A549 (cell line): ENCODE results near the gene UBE2O. TPM values are rescaled to one million over a fixed set of nuclear protein-coding genes. Genes with fewer than 3 reads are reported as not detected.

Experiments
- ATAC-seq, 2 experiments: fragments of 200-7000 bp in 1 of 2; fragments of >200 bp in 1 of 2; cut with Nextera tagmentation in 1 of 2; cut with Tn5 transposase in 1 of 2; 3 replicates each; pipeline versions ENCODE4 v1.8.0 to v1.9.1; 2018 to 2020; ENCODE audit warnings: mild to moderate bottlenecking in 1 of 2, moderate library complexity in 1 of 2
- CTCF ChIA-PET: fragments of 300-600 bp; sonication (Branson Sonifier 250); formaldehyde crosslinking; extraction: SDS; loops from one replicate; lab custom pipeline; 2021; ENCODE audit warnings: antibody characterized with exemption, inconsistent platforms; lab: Yijun Ruan, JAX
- POLR2A ChIA-PET: fragments of 350-600 bp; formaldehyde crosslinking; extraction: SDS; loops from one replicate; lab custom pipeline; 2021; ENCODE audit warnings: antibody characterized with exemption, inconsistent platforms; lab: Yijun Ruan, JAX
- DNase-seq, 2 experiments: peaks; one replicate each; pipeline versions ENCODE4 v3.0.0 to v3.0.0-alpha.2; 2011 to 2016; ENCODE audit warnings: low read depth in 1 of 2, low spot score in 1 of 2
- FAIRE-seq: peaks from 2 replicates; lab custom pipeline; 2011; peaks lifted over from hg19 to GRCh38; lab: Jason Lieb, UNC
- H3K27ac ChIP-seq, 2 experiments: fragments of >200 bp; sonication (Bioruptor Twin); formaldehyde crosslinking; 3 replicates each; pipeline ENCODE4 v1.5.1; 2016 to 2017
- H3K4me1 ChIP-seq: fragments of >200 bp; sonication (Bioruptor Twin); formaldehyde crosslinking; 3 replicates; pipeline ENCODE4 v1.6.1; 2016
- H3K4me2 ChIP-seq: fragments of >200 bp; sonication (Bioruptor Twin); formaldehyde crosslinking; 3 replicates; pipeline ENCODE4 v1.6.1; 2016
- H3K4me3 ChIP-seq: fragments of >200 bp; sonication (Bioruptor Twin); formaldehyde crosslinking; 3 replicates; pipeline ENCODE4 v1.5.1; 2016
- H3K9me3 ChIP-seq: fragments of >200 bp; sonication (Bioruptor Twin); formaldehyde crosslinking; 3 replicates; pipeline ENCODE4 v1.6.1; 2016
- BHLHE40 ChIP-seq: IDR thresholded peaks from 2 replicates; pipeline ENCODE4 v1.6.1; 2012; ENCODE audit warnings: low read depth, low read length, inconsistent platforms
- CHD2 ChIP-seq: fragments of 150-350 bp; IDR thresholded peaks from 2 replicates; pipeline ENCODE4 v1.6.1; 2014; ENCODE audit warnings: low read length; ENCODE audit not compliant: partially characterized antibody
- E2F6 ChIP-seq: IDR thresholded peaks from 2 replicates; pipeline ENCODE4 v1.6.1; 2012; ENCODE audit warnings: low read depth, borderline replicate concordance
- EP300 ChIP-seq, 2 experiments: fragments of >200 bp; sonication (Bioruptor Twin); formaldehyde crosslinking; IDR thresholded peaks; 2 replicates in 1 of 2; 3 replicates in 1 of 2; pipeline ENCODE4 v1.6.1; 2016 to 2017
- FOXS1 ChIP-seq: fragments of 250-450 bp; sonication (Bioruptor Pico); IDR thresholded peaks from 2 replicates; pipeline ENCODE4 v1.5.0; 2020; ENCODE audit warnings: mild to moderate bottlenecking, moderate library complexity
- HOXA7 ChIP-seq: fragments of 250-450 bp; sonication (Bioruptor Pico); IDR thresholded peaks from 2 replicates; pipeline ENCODE4 v1.5.0; 2020; ENCODE audit warnings: mild to moderate bottlenecking, moderate library complexity
- HOXB5 ChIP-seq: fragments of 250-450 bp; sonication (Bioruptor Pico); IDR thresholded peaks from 2 replicates; pipeline ENCODE4 v1.5.0; 2020; ENCODE audit warnings: mild to moderate bottlenecking, moderate library complexity
- JUNB ChIP-seq: fragments of >200 bp; sonication (Bioruptor Twin); formaldehyde crosslinking; IDR thresholded peaks from 2 replicates; pipeline ENCODE4 v1.6.1; 2016
- KDM5A ChIP-seq: fragments of 200-600 bp; sonication (generic); IDR thresholded peaks from 2 replicates; pipeline ENCODE4 v1.6.1; 2016; ENCODE audit warnings: antibody characterized with exemption, mild to moderate bottlenecking
- PHF8 ChIP-seq: fragments of 200-600 bp; sonication (generic); IDR thresholded peaks from 2 replicates; pipeline ENCODE4 v1.6.1; 2016; ENCODE audit warnings: low read depth, mild to moderate bottlenecking, antibody characterized with exemption, moderate library complexity, borderline replicate concordance
- POLR2A ChIP-seq: IDR thresholded peaks from 2 replicates; pipeline ENCODE4 v1.6.1; 2012; ENCODE audit warnings: mild to moderate bottlenecking, low read length
- RFX5 ChIP-seq: fragments of 450-650 bp; IDR thresholded peaks from 2 replicates; pipeline ENCODE4 v1.7.1; 2014; ENCODE audit warnings: antibody characterized with exemption, mild to moderate bottlenecking, moderate library complexity
- RNF2 ChIP-seq: fragments of 200-600 bp; sonication (generic); IDR thresholded peaks from 2 replicates; pipeline ENCODE4 v1.6.1; 2016; ENCODE audit warnings: low read depth, mild to moderate bottlenecking, antibody characterized with exemption, moderate library complexity, borderline replicate concordance
- WGBS: methylation state at CpG from one replicate; pipeline ENCODE4 v1.1.6; 2017; ENCODE audit errors: missing lambda C conversion rate; 5-methylcytosine and 5-hydroxymethylcytosine counted together
- polyA plus RNA-seq, 4 experiments: library from polyadenylated mRNA; depleted of rRNA in 3 of 4; stranded (reverse); fragments of >200 nt; fragmentation: RNase III in 1 of 4; extraction: RNeasy Plus Mini Kit Qiagen cat#74134 plus additional on column Dnase treatment in 1 of 4; gene quantifications; 2 replicates in 3 of 4; 3 replicates in 1 of 4; pipeline ENCODE4 v1.2.3, GENCODE V29; 2011 to 2017
- TF ChIP-seq, protein P1 (sequence below): fragments of >200 bp; sonication (Bioruptor Twin); formaldehyde crosslinking; IDR thresholded peaks from 3 replicates; pipeline ENCODE4 v1.5.1; 2016
- TF ChIP-seq, protein P2 (sequence below): IDR thresholded peaks from 2 replicates; pipeline ENCODE4 v1.6.1; 2012

Gene UBE2O
- polyA plus RNA-seq, 2 of the 4 experiments (the other 2 are of a cell fraction) = 22.0 to 25.7 TPM

DNA sequence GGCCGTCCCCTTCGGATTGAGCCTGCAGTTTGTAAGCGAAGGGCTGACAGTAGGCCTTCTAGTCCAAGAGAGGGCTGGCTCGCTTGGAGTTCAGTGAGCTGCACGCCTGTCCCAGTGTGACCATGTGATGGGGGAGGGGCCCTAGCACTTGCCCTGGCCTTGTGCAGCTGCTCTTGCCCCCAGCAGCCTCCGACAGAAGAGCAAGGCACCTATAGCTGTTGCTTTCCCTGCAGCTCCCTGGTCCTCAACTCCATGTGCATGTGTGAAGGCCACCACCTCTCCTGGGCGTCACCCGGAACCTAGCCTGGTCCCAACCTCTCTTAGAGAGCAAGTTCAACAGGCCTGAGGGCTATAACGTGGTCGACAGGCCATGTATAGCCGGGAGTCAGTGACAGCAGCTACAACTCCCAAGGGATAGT, 62.9 kb downstream of the UBE2O start:
- CTCF ChIA-PET = interaction anchor here (0.7 to 43.2 kb wide), 8 partner anchors 4 to 485 kb away, joined by 3 to 1094 read pairs (median 128); partner anchors contain the start of genes PRPSAP1, QRICH2 and SPHK1
- WGBS = 87% methylated on average over 11 of the region's 11 CpGs
- no peak overlapping the region for H3K4me2 ChIP-seq
- no peak for DNase-seq
- no peak overlapping the region for H3K27ac ChIP-seq
- no peak for FAIRE-seq
- no peak for ATAC-seq
- no peak overlapping the region for H3K4me3 ChIP-seq
- TF ChIP-seq, protein P1, sequence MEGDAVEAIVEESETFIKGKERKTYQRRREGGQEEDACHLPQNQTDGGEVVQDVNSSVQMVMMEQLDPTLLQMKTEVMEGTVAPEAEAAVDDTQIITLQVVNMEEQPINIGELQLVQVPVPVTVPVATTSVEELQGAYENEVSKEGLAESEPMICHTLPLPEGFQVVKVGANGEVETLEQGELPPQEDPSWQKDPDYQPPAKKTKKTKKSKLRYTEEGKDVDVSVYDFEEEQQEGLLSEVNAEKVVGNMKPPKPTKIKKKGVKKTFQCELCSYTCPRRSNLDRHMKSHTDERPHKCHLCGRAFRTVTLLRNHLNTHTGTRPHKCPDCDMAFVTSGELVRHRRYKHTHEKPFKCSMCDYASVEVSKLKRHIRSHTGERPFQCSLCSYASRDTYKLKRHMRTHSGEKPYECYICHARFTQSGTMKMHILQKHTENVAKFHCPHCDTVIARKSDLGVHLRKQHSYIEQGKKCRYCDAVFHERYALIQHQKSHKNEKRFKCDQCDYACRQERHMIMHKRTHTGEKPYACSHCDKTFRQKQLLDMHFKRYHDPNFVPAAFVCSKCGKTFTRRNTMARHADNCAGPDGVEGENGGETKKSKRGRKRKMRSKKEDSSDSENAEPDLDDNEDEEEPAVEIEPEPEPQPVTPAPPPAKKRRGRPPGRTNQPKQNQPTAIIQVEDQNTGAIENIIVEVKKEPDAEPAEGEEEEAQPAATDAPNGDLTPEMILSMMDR = no peak
- TF ChIP-seq, protein P2, sequence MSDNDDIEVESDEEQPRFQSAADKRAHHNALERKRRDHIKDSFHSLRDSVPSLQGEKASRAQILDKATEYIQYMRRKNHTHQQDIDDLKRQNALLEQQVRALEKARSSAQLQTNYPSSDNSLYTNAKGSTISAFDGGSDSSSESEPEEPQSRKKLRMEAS = no peak
- POLR2A ChIA-PET = interaction anchor here (0.5 kb wide), 1 partner anchor 152 kb away, joined by 3 read pairs; no protein-coding TSS in a partner anchor
- H3K4me1 ChIP-seq = peaks cover 11% of the 10 kb centered on the region
- no peaks in the 10 kb centered on the region for H3K9me3 ChIP-seq

DNA sequence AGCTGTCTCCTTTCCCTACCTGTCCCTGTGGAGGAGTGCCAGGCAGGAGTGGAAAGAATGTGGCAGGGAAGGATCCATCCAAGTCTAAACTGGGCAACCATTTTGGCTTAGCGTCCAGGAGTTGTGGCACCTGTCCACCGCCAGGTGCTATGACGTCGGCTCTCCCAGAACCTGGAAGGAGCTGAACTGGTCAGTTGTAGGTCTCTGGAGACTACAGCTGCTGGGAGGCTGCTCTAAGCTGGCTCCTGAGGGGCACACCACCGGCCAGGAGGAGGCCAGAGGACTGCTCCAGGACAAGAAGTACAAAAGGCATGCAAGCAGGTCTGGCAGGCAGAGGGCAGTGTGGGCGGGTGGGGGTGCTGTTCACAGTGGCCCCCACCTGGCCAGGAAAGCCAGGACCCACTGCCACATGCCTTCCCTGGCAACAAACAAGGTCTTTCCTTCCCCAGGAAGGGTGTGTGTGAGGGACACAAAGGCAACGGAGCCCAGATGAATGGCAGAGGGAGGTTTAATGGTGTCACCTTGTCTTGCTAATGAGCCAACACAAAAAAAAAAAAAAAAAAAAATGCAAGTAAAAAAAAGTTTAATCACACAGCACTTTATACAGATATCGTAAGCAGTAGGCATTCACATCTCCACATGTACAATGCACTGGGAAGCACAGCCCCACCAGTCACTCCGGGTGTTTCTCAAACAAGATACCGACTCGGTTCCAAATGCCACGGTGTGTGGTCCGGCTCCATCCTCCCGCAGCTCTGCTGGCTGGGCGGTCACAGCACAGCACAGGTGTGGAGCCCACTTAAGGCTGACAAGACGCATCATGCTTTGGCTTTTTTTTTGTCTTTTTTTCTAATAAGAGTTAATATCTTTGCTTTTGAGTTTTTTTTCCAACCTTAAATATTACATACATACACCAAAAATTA, 63.7 kb downstream of the UBE2O start:
- H3K27ac ChIP-seq = no peak overlapping the region

GRCh38 chr17:76386966-76387765, 65.8 kb downstream of the UBE2O start:
- WGBS = 84% methylated on average over 30 of the region's 31 CpGs
- DNase-seq (no peak), ATAC-seq (no peak), FAIRE-seq (no peak)
- TF ChIP-seq E2F6 (no peak), POLR2A (no peak; the same call in 1 of the 2 replicates), KDM5A (no peak), PHF8 (no peak)
- TF ChIP-seq, protein P2 = no peak
- Histone ChIP-seq H3K27ac (no peak overlapping the region), H3K4me1 (peaks cover 20% of the 10 kb centered on the region), H3K9me3 (no peaks in the 10 kb centered on the region), H3K4me3 (no peak overlapping the region), H3K4me2 (no peak overlapping the region)
- ChIA-PET CTCF (interaction anchor here (0.6 to 43.2 kb wide), 25 partner anchors 7 to 258 kb away, joined by 3 to 1094 read pairs (median 4); partner anchors contain the start of genes AANAT, PRPSAP1, QRICH2 and SPHK1), POLR2A (no interaction called here)

More for the DNA sequence above, 63.7 kb downstream of the UBE2O start:
- WGBS = 93% methylated on average over 16 of the region's 16 CpGs
- CTCF ChIA-PET = interaction anchor here (0.7 to 43.2 kb wide), 9 partner anchors 5 to 484 kb away, joined by 3 to 1094 read pairs (median 46); partner anchors contain the start of genes PRPSAP1, QRICH2 and SPHK1
- Histone ChIP-seq H3K4me3 (no peak overlapping the region), H3K4me1 (peaks cover 15% of the 10 kb centered on the region), H3K4me2 (no peak overlapping the region), H3K9me3 (no peaks in the 10 kb centered on the region)
- FAIRE-seq = no peak
- ATAC-seq = no peak
- no peak for TF ChIP-seq HOXB5
- no peak for TF ChIP-seq RFX5
- TF ChIP-seq FOXS1 (CRISPR knock-in tag) = no peak
- TF ChIP-seq HOXA7 (CRISPR knock-in tag) = no peak
- no peak for TF ChIP-seq CHD2
- no peak for TF ChIP-seq RNF2
- TF ChIP-seq EP300 (IDR thresholded peaks at IDR 0.05) = no peak
- TF ChIP-seq JUNB = no peak
- no peak for TF ChIP-seq BHLHE40
- DNase-seq = peak in 1 of 2 experiments; percentile 40
- POLR2A ChIA-PET = no interaction called here
